ENCODE results near the gene CDH3. TPM values are rescaled to one million over a fixed set of nuclear protein-coding genes. Genes with fewer than 3 reads are reported as not detected.

Gene CDH3
- total RNA-seq, 2 donors from 2014 or later, result 30.0 to 98.5 TPM

DNA sequence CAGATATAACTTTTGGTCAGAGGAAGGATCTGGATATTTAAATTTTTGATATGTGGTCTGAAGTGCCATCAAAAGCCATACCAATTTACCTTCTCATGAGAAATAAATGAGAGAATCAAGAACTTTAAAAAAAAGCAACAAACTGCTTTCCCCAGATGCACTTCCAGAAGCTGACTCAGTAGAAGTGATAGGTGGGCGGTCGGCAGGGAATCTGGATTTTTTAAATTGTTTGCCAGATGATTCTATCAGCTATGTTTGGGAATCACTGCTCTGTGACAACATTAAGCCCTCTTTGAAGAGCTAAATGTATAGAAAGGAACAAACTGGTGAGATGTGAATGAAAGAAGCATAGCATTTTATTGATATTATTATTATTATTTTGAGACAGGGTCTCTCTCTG is 19.2 kb downstream of the CDH3 start:
- 66% methylated on average over 2 of the region's 2 CpGs for WGBS
- H3K27ac ChIP-seq, result no peak overlapping the region
- intact Hi-C loops (cut with DNase I), result no loop called here

DNA sequence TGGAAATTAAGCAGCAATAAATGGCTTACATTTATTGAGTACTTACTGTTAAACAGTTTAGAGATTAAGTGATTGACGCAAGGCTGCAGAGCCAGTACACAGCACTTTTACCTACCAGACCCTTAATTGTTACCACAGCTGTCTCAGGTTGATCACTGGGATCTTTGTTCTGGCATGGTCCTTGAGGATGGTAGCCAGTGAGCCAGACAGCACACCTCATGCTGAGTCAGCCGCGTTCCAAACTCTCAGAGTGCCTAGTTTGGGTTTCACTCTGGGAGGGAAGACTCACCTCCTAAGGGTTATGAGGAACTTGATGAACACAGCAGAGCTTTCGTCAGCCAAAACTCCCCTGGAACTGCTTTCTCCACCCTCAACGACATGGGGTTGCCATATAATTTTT is 20.4 kb downstream of the CDH3 start:
- Histone ChIP-seq H3K36me3 (no peaks in the 10 kb centered on the region), H3K4me1 (replicated peaks) (no peaks in the 10 kb centered on the region), H3K27ac (no peak overlapping the region), H3K27me3 (replicated peaks; ENCODE audit: insufficient read depth) (no peaks in the 10 kb centered on the region), H3K4me3 (no peak overlapping the region), H3K9me3 (no peaks in the 10 kb centered on the region)
- intact Hi-C loops (cut with DNase I), result no loop called here
- no peak for DNase-seq (ENCODE audit: low spot score)
- TF ChIP-seq POLR2AphosphoS5 (IDR thresholded peaks at IDR 0.05) (no peak), POLR2A (IDR thresholded peaks at IDR 0.05) (no peak), CTCF (IDR thresholded peaks at IDR 0.05) (no peak)
- 77% methylated on average over 5 of the region's 5 CpGs for WGBS

More for the DNA sequence above, 19.2 kb downstream of the CDH3 start:
- Histone ChIP-seq H3K4me1 (replicated peaks) (no peaks in the 10 kb centered on the region), H3K9me3 (no peaks in the 10 kb centered on the region), H3K27me3 (replicated peaks; ENCODE audit: insufficient read depth) (no peaks in the 10 kb centered on the region), H3K4me3 (no peak overlapping the region), H3K36me3 (no peaks in the 10 kb centered on the region)
- no peak for TF ChIP-seq POLR2A (IDR thresholded peaks at IDR 0.05)
- TF ChIP-seq POLR2AphosphoS5 (IDR thresholded peaks at IDR 0.05), result no peak
- no peak for TF ChIP-seq CTCF (IDR thresholded peaks at IDR 0.05)
- DNase-seq (ENCODE audit: low spot score), result no peak

GRCh38 chr16:68668266-68668665 is 23.2 kb downstream of the CDH3 start:
- no peak overlapping the region for H3K27ac ChIP-seq
- no peak for TF ChIP-seq POLR2AphosphoS5 (IDR thresholded peaks at IDR 0.05)
- TF ChIP-seq POLR2A (IDR thresholded peaks at IDR 0.05), result no peak
- no peak for TF ChIP-seq CTCF (IDR thresholded peaks at IDR 0.05)

DNA sequence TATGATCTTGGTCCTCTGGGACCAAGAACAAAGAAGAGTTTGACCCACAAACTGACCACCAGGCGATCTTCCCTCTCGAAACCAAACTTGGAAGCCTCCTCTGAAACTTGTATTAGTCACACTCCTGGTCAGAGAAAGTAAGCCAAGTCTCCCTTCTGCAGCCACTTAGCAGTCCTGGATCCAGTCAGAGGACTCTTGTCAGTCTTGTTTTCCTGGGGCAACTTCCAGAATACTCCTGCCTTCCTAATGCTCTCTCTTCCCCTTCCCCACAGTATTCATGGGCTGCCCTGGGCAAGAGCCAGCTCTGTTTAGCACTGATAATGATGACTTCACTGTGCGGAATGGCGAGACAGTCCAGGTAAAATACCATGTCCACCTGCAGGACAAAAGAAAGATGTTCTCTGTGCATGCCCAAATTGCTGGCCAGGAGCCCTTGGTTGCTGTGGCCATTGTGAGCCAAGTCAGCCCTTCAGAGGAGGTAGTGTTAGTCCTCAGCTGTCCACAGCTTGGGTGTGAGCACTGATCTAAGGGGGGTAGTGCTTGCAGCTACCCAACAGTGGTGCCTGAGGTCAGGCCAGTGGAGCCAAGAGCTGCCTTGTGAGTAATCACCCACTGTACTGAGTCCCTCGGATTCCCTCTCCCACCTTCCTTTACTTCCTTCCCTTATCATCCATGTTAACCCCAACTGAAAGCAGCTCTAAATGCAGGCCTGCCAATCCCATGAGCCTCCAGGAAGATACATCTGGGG is 31.2 kb downstream of the CDH3 start:
- Histone ChIP-seq H3K4me1 (replicated peaks) (no peaks in the 10 kb centered on the region), H3K27ac (no peak overlapping the region), H3K4me3 (no peak overlapping the region), H3K36me3 (no peaks in the 10 kb centered on the region), H3K27me3 (replicated peaks; ENCODE audit: insufficient read depth) (no peaks in the 10 kb centered on the region), H3K9me3 (no peaks in the 10 kb centered on the region)
- intact Hi-C loops (cut with DNase I), result no loop called here
- no peak for TF ChIP-seq POLR2A (IDR thresholded peaks at IDR 0.05)
- no peak for TF ChIP-seq POLR2AphosphoS5 (IDR thresholded peaks at IDR 0.05)
- WGBS, result 84% methylated on average over 5 of the region's 5 CpGs
- DNase-seq (ENCODE audit: low spot score), result no peak

More at GRCh38 chr16:68668266-68668665, 23.2 kb downstream of the CDH3 start:
- H3K36me3 ChIP-seq, result no peaks in the 10 kb centered on the region
- H3K9me3 ChIP-seq, result no peaks in the 10 kb centered on the region
- H3K4me1 ChIP-seq (replicated peaks), result no peaks in the 10 kb centered on the region
- intact Hi-C loops (cut with DNase I), result no loop called here
- no peak overlapping the region for H3K4me3 ChIP-seq
- WGBS, result 59% methylated on average over 4 of the region's 4 CpGs
- H3K27me3 ChIP-seq (replicated peaks; ENCODE audit: insufficient read depth), result no peaks in the 10 kb centered on the region
- DNase-seq (ENCODE audit: low spot score), result no peak

DNA sequence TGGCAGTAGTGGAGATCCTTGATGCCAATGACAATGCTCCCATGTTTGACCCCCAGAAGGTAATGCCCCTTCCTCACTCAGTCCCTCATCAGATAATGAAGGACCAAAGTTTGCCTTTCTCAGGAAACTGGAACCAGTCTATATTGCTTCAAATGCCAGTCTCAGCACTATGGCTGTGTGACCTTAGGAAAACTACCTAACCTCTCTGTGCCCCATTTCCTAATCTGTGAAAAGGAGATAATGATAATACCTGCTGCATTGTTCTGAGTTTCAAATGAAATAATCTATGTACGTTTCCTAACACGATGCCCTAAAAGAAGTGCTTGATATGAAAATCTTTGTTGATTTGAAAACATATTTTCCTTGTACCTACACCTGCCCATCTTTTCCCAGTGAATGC is 35.9 kb downstream of the CDH3 start:
- no peak for DNase-seq (ENCODE audit: low spot score)
- H3K27me3 ChIP-seq (replicated peaks; ENCODE audit: insufficient read depth), result no peaks in the 10 kb centered on the region
- no peaks in the 10 kb centered on the region for H3K36me3 ChIP-seq
- intact Hi-C loops (cut with DNase I), result no loop called here
- no peaks in the 10 kb centered on the region for H3K4me1 ChIP-seq (replicated peaks)
- no peak overlapping the region for H3K4me3 ChIP-seq
- H3K27ac ChIP-seq, result no peak overlapping the region
- H3K9me3 ChIP-seq, result no peaks in the 10 kb centered on the region
- 97% methylated on average over 2 of the region's 2 CpGs for WGBS
- TF ChIP-seq CTCF (IDR thresholded peaks at IDR 0.05) (no peak), POLR2A (IDR thresholded peaks at IDR 0.05) (no peak)
